HepG2 (cell line): ENCODE data around the gene PLPPR2. TPM values are rescaled to one million over a fixed set of nuclear protein-coding genes. Genes with fewer than 3 reads are reported as not detected.

Experiments used
- AGO2 ChIP-seq: fragments of 200-400 bp; formaldehyde crosslinking; optimal IDR thresholded peaks from 2 replicates; pipeline ENCODE3; 2017; ENCODE audit warnings: mild to moderate bottlenecking, low read depth, low read length, moderate library complexity
- CENPBD1 ChIP-seq: sonication (generic); formaldehyde crosslinking; IDR thresholded peaks from 2 replicates; pipeline ENCODE4 v1.8.0; 2022; ENCODE audit warnings: missing genetic modification reagents, low read depth, mild to moderate bottlenecking, borderline replicate concordance
- CENPX ChIP-seq: sonication (generic); formaldehyde crosslinking; IDR thresholded peaks from 2 replicates; pipeline ENCODE4 v1.9.0; 2021; ENCODE audit warnings: mild to moderate bottlenecking, missing genetic modification reagents, moderate library complexity
- ELF1 ChIP-seq: sonication (generic); formaldehyde crosslinking; IDR thresholded peaks from 2 replicates; pipeline ENCODE4 v1.4.0; 2020; ENCODE audit warnings: missing genetic modification reagents
- HINFP ChIP-seq: sonication (generic); formaldehyde crosslinking; IDR thresholded peaks from 2 replicates; pipeline ENCODE4 v1.4.0; 2020; ENCODE audit warnings: low read depth, mild to moderate bottlenecking, missing genetic modification reagents
- HNF1B ChIP-seq: sonication (generic); formaldehyde crosslinking; IDR thresholded peaks from 2 replicates; pipeline ENCODE4 v1.5.1; 2020; ENCODE audit warnings: mild to moderate bottlenecking, moderate library complexity, missing genetic modification reagents
- RFX1 ChIP-seq: fragments of 450-650 bp; IDR thresholded peaks from 2 replicates; pipeline ENCODE4 v1.6.1; 2017
- ZBTB7A ChIP-seq: sonication (generic); formaldehyde crosslinking; IDR thresholded peaks from 2 replicates; pipeline ENCODE4 v1.8.0; 2022; ENCODE audit warnings: mild to moderate bottlenecking, missing genetic modification reagents
- ZNF160 ChIP-seq: sonication (generic); formaldehyde crosslinking; IDR thresholded peaks from 2 replicates; pipeline ENCODE4 v1.8.0; 2022; ENCODE audit warnings: mild to moderate bottlenecking, inconsistent platforms, missing genetic modification reagents
- ZNF318 ChIP-seq: sonication (generic); formaldehyde crosslinking; IDR thresholded peaks from 2 replicates; pipeline ENCODE4 v1.4.0; 2020; ENCODE audit warnings: mild to moderate bottlenecking, missing genetic modification reagents
- ZNF337 ChIP-seq: sonication (generic); formaldehyde crosslinking; IDR thresholded peaks from 2 replicates; pipeline ENCODE4 v1.5.1; 2020; ENCODE audit warnings: missing genetic modification reagents, low read depth, mild to moderate bottlenecking, borderline replicate concordance
- ZNF564 ChIP-seq: sonication (generic); formaldehyde crosslinking; IDR thresholded peaks from 2 replicates; pipeline ENCODE4 v1.8.1; 2023; ENCODE audit warnings: mild to moderate bottlenecking, missing genetic modification reagents
- ZSCAN30 ChIP-seq: sonication (generic); formaldehyde crosslinking; IDR thresholded peaks from 2 replicates; pipeline ENCODE4 v1.5.0; 2020; ENCODE audit warnings: mild to moderate bottlenecking, missing genetic modification reagents
- polyA plus RNA-seq, 8 experiments: library from polyadenylated mRNA; depleted of rRNA in 3 of 8; stranded (reverse) in 7 of 8; unstranded in 1 of 8; fragments of >200 nt; fragmentation: Illumina TruSeq in 4 of 8; extraction: Trizol in 4 of 8; gene quantifications; 2 replicates each; pipeline versions ENCODE4 v1.2.1 to v1.2.3, GENCODE V29; 2011 to 2016; ENCODE audit warnings: low read depth in 4 of 8, missing spikeins in 1 of 8, mixed read lengths in 1 of 8; ENCODE audit not compliant: insufficient read depth in 1 of 8
- total RNA-seq, 5 experiments: library from RNA; depleted of rRNA; stranded (reverse); fragments of >200 nt; fragmentation: Illumina TruSeq; extraction: Trizol; gene quantifications; 2 replicates each; pipeline ENCODE4 v1.2.3, GENCODE V29; 2016; ENCODE audit warnings: low read depth in 1 of 5
- TF ChIP-seq, protein P1 (sequence below): sonication (generic); formaldehyde crosslinking; IDR thresholded peaks from 2 replicates; pipeline ENCODE4 v1.5.0; 2020; ENCODE audit warnings: mild to moderate bottlenecking, missing genetic modification reagents

Gene PLPPR2
- total and polyA plus RNA-seq, 2 of the 13 experiments (the other 11 are each of a cell fraction or from before 2014, with no cell fraction given), result 1.5 to 2.1 TPM

DNA sequence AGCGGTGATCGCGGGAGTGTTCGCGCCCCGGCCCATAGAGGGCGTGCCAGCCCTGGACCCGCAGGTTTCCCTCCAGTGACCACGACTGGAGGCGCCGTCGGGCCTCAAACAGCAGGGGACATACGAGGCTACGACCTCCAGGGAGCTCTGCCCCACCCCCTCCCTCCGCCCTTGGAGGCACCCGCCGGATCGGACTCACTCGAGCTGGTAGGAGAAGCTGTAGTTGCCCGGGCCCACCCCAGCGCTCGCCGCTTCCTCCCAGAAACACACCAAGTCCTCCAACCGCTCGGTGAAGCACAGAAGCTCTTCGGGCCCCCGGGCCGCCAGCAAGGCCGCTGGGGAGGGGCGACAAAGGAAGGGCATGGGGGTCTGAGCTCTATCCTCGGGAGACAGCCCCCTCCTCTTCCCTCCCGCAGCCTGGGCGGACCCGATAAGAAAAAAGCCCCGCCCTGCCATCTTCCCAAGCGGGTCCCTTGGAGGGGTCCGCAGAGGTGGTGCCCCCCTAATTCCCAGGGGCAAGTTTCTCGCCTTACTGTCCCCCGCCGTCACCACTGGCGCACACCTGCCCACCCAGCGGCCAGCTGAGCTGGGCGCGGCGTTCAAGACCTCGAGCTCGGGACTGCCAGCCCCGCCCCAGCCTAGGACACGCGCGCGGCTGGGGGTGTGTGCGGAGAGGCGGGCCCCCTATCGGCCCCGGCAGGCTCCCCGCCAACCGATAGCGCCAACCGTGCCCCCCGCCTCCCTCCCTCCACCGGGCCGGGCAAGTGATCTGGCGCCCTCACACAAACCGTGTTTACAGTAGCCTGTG, 27.9 kb downstream of the PLPPR2 start (continued):
- TF ChIP-seq, protein P1, sequence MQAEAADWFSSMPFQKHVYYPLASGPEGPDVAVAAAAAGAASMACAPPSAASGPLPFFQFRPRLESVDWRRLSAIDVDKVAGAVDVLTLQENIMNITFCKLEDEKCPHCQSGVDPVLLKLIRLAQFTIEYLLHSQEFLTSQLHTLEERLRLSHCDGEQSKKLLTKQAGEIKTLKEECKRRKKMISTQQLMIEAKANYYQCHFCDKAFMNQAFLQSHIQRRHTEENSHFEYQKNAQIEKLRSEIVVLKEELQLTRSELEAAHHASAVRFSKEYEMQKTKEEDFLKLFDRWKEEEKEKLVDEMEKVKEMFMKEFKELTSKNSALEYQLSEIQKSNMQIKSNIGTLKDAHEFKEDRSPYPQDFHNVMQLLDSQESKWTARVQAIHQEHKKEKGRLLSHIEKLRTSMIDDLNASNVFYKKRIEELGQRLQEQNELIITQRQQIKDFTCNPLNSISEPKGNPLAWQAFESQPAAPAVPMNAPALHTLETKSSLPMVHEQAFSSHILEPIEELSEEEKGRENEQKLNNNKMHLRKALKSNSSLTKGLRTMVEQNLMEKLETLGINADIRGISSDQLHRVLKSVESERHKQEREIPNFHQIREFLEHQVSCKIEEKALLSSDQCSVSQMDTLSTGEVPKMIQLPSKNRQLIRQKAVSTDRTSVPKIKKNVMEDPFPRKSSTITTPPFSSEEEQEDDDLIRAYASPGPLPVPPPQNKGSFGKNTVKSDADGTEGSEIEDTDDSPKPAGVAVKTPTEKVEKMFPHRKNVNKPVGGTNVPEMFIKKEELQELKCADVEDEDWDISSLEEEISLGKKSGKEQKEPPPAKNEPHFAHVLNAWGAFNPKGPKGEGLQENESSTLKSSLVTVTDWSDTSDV, result no peak
- TF ChIP-seq ZBTB7A (CRISPR knock-in tag) (no peak; the same call in 1 of the 2 replicates), ZNF160 (no peak), HNF1B (CRISPR knock-in tag) (0 out of 2 replicates have a peak, but pooled peaks have one; percentile 19), ZNF337 (no peak), CENPBD1 (CRISPR knock-in tag) (no peak), AGO2 (no peak), HINFP (CRISPR knock-in tag) (no peak), ZSCAN30 (CRISPR knock-in tag) (no peak), ZNF318 (CRISPR knock-in tag) (no peak), ELF1 (CRISPR knock-in tag) (no peak), RFX1 (no peak), CENPX (no peak), ZNF564 (CRISPR knock-in tag) (no peak)
